A172 (cell line): ENCODE results near the gene RFC2. TPM values are rescaled to one million over a fixed set of nuclear protein-coding genes. Genes with fewer than 3 reads are reported as not detected.
"Not testable (repeated sequence)": the region's sequence is repeated elsewhere in the genome, so short reads cannot be mapped to it uniquely, and the experiment has no call there.

Source experiments
- DNase-seq: peaks from one replicate; pipeline ENCODE4 v3.0.0-alpha.2; 2015; ENCODE audit warnings: low spot score
- total RNA-seq: library from RNA; depleted of rRNA; stranded (reverse); fragments of >200 nt; shearing (Covaris generic); gene quantifications from 2 replicates; pipeline ENCODE4 v1.2.3, GENCODE V29; 2014

RFC2 gene
- total RNA-seq, 1 experiment from 2014 or later, result 99.1 TPM

DNA sequence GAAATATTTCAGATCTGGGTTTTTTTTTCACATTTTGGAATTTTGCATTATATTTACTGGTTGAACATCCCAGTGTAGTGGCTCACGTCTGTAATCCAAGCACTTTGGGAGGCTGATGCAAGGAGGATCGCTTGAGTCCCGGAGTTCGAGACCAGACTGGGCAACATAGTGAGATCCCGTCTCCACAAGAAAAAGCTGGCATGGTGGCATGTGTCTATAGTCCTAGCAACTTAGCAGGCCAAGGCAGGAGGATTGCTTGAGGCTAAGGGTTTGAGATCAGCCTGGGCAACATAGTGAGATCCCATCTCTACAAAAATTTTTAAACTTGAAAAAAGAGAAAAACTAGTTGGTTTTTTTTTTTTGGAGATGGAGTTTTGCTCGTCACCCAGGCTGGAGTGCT is 6.0 kb downstream of the RFC2 start:
- no peak for DNase-seq

DNA sequence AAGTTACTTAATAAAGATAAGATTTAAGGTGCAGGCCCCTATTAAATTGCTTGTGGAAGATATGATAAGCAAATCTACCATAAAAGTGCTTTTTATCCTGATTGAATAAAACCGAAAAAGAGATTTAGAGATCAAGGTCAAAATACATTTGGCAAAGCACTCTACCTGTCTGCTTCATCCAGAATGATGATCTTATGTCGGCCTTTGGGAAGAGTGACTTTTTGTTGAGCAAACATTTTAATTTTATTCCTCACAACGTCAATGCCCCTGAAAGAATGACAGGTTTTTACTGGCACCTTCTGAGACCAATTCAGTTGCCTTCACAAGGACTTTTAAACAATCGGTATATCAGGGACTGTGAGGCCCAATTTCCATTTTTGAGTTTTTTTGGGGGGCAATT is 7.7 kb downstream of the RFC2 start:
- DNase-seq, result no peak

DNA sequence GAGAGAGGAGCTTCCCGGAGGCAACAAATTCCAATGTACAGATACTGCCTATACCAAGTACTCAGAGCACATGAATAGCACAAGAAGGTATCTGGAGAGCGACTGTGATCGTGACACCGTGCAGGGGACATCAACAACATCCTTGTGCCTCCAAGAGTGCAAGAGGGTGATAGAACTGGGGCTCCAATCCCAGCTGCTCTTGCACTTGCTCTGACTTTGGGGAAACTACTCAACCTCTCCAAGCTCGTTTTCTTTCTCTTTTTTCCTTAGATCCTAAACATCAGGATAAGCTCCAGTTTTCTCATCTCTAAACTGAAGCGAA is 12.1 kb downstream of the RFC2 start:
- DNase-seq, result no peak

DNA sequence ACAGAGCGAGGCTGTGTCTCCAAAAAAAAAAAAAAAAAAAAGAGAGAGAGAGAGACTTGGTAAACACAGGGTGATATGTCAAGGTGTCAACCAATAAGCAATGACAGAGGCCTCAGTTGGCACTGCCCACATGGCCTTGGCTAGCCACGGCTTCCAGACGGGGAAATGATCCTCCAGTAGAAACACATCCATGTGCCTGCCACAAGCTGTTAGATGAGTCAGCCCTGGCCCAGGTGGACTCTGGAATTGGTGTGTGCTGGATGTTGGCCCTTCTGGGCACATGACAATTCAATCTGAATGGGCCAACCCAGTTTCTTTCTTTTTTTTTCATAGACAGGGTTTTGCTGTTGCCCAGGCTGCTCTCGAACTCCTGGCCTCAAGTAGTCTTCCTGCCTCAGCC is 13.7 kb downstream of the RFC2 start:
- DNase-seq, result no peak

DNA sequence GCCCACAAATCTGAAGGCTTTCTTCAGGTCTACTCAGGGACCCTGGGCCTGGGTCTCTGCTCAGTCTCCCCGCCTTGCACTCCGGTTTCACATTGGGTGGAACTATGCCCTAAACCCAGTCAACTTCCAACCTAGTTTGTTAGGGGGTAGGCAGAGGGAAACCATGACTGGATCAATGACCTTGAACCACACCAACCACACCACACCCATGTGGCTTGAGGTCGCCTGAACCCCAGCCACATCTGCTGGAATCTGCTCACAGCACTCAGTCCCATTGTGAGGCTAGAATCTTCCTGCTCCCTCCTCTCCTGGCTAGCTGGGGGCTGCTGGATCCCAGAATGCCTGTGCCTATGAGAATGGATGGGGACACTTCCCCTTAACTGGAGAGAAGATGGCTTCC is 17.9 kb downstream of the RFC2 start:
- DNase-seq, result no peak

DNA sequence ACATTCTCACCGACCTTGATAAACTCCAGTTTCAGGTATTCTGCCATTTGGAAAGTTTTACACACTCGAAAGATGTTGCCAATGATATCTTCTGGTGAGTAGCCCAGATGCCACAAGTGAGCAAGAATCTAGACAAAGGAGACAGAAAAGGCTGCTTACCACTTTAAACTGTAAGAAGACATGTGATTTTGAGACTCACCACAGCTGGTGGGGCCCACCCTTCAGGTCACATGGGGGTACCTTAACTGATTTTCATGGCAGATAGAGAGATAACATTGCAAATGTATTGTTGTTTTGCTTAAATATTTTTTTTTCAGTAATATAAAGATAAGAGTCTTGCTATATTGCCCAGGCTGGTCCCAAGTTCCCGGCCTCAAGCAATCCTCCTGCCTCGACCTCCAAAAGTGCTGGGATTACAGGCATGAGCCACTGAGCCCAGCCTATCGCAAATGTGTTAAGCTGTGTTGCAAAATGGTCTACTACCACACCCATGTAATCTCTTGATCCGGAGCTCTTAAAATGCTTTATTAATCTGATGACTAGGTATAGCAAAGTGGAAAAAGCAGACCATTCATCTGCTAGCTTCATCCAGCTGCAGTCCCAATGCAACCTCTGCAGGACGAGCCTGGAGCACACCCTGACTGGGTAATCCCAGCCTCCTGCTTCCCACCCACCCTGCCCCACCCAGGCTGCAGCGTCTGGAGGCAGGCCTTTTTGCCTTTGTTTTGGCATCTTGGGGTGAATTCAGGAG is 18.5 kb downstream of the RFC2 start:
- no peak for DNase-seq

DNA sequence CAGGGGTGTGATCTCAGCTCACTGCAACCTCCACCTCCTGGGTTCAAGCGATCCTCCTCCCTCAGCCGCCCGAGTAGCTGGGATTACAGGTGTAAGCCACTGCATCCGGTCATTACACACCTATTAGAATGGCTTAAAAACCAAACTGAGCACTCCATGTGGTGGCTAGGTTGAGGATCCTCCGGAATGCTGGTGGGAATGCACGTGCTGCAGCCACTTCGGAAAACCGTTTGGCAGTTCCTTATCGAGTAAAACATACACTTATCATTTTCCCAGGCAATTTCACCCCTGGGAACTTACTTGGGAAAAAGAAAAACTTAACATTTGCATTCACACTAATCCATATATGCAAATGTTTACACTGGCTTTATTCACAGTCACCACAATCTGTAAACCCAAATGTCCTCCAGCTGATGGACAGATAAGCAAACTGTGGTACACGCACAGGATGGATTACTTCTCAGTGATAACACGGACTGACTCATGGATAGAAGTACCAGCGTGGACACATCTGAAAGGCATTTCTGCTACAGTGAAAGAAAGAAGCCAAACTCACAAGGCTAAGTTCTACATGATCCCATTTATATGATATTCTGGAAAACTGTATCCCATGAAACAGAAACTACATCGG is 20.4 kb downstream of the RFC2 start:
- peak; percentile 85 for DNase-seq

DNA sequence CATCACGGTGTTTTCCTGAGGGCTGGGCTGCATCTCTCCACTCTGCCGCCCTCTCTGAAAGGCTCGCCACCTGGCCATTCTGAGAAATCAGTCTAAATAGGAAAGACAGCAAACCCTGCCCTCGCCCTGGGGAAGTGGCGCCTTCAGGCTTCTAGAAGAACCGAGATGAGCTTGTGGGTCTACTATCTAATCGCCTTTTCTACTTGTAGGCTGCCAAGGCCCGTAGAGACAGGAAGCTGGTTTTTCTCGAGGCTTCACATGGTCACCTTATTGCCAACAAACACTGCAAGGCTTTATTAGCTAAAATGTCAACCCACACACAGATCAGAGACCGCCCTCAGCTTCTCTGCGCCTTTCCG is 23.0 kb downstream of the RFC2 start:
- no peak for DNase-seq

DNA sequence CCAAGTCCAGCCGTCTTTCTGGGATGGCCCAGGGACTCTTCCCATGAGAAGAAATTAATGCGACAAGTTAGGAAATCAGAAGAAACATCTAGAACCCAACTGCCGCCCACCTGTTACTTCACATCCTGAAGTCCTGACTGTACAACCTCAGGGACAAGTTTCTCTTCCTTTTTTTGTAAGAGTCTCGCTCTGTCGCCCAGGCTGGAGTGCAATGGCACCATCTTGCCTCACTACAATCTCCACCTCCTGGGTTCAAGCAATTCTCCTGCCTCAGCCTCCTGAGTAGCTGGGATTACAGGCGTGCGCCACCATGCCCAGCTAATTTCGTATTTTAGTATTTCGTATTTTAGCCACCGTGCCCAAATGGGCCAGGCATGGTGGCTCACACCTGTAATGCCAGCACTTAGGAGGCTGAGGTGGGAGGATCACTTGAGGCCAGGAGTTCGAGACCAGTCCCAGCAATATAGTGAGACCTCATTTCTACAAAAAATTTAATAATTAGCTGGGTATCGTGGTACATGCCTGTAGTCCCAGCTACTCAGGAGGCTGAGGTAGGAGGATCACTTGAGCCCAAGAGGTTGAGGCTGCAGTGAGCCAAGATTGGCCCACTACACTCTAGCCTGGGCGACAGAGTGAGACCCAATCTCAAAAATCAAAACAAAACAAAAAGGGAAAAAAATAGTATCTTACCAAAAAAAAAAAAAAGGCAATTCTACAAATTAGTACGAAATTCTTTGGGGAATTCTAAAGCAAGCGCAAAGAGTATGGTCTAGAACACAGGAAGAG is 23.6 kb downstream of the RFC2 start:
- no peak for DNase-seq

DNA sequence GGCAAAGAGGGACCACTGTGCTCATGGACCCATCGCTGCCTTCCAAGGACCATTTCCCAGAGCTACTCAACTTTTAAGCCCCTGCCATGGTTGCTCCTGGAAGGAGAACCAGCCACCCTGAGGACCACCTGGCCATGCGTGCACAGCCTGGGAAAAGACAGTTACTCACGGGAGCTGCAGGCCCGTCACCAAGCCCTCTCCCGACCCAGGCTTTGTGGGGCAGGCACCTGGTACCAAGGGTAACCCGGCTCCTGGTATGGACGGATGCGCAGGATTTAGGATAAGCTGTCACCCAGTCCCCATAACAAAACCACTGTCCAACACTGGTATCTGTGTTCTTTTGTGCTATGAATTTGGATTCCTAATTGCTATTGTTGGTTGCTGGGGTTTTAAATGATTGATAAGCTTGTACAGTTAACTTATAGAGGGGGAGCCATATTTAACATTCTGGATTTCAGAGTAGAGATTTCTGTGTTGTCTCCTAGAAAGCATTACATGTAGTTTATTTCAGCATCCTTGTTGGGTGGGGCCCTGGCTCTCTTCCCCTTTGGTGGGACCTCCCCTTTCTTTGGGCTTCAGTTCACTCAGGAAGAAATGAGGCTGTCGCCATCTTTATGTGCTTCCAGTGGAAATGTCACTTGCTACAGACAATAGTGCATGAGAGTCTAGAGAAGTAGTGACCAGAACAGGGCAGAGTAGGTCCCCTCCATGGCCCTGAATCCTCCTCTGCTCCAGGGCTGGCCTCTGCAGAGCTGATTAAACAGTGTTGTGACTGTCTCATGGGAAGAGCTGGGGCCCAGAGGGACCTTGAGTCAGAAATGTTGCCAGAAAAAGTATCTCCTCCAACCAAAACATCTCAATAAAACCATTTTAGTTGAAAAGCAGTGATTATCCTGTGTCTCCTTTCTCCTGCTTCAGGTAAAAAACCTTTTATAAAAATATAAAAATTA is 25.0 kb downstream of the RFC2 start:
- no peak for DNase-seq

DNA sequence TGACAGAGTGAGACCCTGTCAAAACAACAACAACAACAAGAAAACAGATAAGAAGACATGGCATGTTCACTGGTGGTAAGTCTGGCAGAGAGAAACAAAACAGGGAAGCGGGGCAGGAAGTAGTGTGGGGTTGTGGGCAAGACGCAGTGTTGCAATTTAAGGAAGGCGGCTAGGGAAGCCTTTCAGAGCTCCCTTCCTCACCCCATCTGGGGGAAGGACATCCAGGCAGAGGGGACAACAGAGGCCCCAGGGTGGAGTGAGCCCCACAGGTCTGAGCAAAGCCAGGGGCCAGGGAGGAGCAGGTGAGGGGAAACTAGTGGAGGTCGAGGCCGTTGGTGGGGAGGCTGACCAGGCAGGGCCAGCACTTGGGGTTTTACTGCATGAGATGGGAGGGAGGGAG is 27.6 kb downstream of the RFC2 start:
- DNase-seq, result no peak

DNA sequence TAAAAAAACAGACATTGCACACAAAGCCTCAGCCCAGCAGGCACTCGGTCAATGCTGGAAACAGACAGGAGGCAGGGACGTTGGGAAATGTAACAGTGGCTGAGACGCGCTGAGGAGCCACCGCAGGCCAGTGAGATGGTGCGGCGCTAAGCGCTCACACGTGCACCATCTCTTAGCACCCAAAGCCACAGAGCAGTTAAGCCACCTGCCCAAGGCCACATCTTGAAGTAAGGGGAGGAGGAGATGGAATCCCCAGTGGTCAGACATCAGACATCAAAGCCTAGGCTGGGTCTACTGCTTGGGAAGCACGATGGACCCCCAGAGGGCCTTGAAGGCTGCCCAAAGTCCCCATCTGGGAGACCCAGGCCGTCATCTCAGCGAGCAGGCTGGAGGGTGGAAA is 28.8 kb downstream of the RFC2 start:
- DNase-seq, result no peak

DNA sequence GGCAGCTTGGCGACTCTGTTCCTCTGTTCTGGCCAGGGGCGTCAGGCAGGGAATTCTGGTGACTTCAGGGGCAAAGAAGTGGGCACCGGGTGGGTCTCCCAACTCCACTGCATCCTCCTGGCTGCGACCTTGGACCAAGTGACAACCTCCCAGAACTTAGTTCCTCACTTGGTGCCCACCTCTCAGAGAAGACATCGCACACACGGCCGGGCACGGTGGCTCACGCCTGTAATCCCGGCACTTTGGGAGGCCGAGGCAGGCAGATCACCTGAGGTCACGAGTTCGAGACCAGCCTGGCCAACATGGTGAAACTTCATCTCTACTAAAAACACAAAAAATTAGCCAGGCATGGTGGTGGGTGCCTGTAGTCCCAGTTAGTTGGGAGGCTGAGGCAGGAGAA is 29.3 kb downstream of the RFC2 start:
- not testable (repeated sequence) for DNase-seq

DNA sequence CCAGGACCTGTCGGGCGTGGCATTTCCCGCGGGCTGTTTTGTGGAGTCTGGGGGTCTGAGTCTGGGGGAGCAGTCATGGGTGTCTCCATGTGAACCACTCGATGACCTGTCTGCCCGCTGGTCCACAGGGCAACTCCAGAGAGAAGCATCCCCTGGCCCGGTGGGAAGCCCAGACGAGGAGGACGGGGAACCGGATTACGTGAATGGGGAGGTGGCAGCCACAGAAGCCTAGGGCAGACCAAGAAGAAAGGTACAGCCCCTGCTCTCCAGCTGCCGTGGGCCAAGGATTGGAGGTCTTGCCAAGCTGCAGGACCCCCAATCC is 29.7 kb downstream of the RFC2 start:
- no peak for DNase-seq

DNA sequence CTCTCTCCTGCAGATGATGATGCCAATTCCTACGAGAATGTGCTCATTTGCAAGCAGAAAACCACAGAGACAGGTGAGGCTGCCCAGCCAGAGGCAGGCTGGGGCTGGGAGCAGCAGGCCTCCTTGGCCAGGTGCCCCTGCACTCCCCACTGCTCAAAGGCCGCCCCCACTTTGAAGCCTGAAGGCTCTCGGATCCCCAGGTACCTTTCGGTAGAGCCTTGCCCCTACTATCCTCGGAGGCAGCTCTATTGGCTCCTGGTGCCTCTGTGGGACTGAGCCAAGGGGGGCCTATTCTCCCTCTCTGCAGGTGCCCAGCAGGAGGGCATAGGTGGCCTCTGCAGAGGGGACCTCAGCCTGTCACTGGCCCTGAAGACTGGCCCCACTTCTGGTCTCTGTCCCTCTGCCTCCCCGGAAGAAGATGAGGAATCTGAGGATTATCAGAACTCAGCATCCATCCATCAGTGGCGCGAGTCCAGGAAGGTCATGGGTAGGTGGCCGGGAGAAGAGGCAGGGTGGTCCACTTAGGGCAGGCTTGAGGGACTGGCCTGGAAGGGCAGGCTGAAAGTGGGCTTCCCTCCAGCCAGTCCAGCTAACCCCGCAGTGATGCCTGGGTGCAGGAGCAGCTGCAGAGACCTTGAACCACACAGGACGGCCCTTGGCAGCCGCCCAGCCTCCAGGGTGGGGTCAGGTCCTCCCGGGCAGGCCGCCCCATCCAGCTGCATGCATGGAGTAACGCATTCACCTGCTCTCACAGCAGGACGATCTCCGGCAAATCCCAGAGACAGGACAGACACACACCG is 30.3 kb downstream of the RFC2 start:
- DNase-seq, result peak; percentile 46

DNA sequence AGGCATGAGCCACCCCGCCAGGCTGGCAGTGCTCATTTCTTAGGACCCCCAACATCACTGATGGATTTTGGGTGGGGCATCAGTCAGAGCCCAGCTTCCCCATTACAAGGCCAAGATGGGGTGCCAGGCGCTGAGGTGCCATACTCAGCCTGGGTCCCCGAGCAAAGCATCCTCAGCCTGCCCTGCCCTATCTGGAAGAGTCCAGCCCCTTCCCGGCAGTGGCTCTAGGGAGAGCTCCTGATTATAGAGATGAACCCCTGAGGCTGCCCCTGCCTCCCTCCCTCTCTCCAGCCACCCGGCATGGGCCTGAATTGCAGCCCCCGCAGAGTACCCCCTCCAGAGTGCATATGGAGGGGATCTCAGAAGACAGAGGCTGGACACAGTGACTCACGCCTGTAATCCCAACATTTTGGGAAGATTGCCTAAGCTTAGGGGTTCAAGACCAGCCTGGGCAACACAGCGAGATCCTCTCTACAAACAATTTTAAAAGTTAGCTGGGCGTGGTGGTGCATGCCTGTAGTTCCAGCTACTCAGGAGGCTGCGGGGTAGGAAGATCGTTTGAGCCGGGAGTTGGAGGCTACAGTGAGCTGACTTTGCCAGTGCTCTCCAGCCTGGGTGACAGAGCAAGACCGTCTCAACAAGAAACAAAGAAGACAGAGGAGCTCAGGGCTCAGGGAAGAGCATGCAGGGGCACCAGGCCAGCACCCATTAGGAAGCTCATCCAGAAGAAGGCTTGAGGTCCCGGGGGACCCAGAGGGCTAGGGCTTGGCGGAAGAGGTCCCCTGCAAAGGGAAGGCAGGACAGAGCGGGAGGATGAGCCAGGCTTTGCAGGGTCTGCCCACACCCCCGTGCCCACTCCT is 31.1 kb downstream of the RFC2 start:
- DNase-seq, result no peak

DNA sequence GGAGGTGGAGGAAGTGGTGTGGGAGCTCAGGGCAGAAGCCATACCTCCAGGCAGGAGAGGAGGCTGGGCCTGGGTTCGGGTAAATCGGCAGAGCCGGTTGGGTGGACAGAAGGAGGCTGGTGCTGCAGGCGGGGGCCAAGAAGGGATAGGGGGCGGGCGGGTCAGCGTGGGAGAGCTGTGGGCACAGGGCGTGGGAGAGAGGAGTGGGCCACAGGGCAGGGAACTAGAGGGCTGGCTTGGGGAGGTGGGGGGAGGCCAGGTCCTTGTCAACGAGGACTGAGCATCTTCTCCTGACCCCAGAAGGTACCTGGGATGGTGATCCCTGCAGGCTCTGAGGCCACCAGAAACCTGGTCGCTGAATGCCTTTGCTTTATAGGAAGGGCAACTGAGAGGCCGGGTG is 32.5 kb downstream of the RFC2 start:
- DNase-seq, result no peak

DNA sequence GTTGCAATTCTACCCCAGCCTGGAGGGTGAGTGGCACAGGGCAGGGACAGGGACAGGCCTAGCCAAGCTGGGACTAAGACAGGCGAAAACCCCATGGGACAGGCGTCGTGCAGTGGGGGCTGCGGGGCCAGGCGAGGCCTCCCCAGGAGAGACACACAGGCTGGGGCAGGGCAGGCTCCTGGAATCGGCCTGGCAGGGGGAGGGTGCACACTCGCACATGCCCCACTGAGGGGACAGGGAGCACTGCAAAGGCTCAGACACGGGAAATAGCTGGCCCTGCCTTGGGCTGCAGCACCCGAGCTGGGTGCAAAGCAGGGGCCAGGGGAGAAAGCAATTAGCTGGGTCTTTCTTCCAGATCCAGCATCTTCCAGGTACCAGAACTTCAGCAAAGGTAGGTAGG is 34.0 kb downstream of the RFC2 start:
- no peak for DNase-seq

DNA sequence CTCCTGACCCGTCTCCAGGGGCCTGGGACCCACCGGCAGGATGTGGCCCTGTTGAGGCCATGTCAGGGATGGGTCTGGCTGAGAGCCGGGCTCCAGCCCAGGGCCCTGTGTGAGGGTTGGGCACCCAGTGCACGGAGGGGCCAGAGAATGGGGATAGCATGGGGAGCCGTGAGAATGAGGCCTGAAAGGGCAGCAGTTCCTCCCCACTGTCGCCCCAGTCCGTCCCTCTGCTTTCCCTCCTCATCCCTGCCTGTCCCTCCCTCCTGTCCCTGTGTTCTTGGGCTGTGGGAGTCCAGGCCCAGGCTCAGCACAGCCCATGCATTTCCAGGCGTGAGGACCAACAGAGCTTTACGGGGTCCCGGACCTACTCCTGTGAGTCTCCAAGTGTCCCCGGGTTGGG is 34.8 kb downstream of the RFC2 start:
- DNase-seq, result no peak

DNA sequence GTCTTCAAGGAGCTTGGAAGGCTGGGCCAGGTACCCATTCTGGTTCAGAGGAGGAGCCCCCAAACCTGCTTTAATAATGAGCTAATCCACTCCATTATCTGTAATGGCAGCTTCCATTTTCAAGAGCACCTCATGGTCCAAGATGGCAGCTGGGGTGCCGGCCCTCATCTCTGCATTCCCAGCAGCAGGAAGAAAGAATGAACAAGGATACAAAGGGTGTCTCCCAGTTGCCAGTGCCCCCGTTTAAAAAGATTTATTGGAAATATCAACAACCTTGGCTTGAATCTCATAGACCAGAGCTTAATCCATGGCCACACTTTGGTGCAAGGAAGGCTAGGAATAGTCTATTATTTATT is 35.9 kb downstream of the RFC2 start:
- no peak for DNase-seq
